Stimulated activated naive CD8-positive, alpha-beta T cell treated with anti-CD3 and anti-CD28 coated beads, Interleukin-15, Interleukin-2, amounts not matched to agents 100 ng/mL and 50 ng/mL, for 24 hours (primary cell): ENCODE data around the gene MLYCD.

Experiments
- H3K27ac Mint-ChIP-seq: one replicate; pipeline ENCODE4 v1.8.0; 2021; ENCODE audit warnings: mild to moderate bottlenecking, mixed read lengths
- H3K27me3 Mint-ChIP-seq: one replicate; pipeline ENCODE4 v1.8.0; 2021; ENCODE audit warnings: mixed read lengths
- H3K36me3 Mint-ChIP-seq: one replicate; pipeline ENCODE4 v1.8.0; 2021; ENCODE audit warnings: low read depth, mixed read lengths
- H3K4me1 Mint-ChIP-seq: one replicate; pipeline ENCODE4 v1.8.0; 2021; ENCODE audit warnings: low read depth, mixed read lengths
- H3K4me3 Mint-ChIP-seq: one replicate; pipeline ENCODE4 v1.8.0; 2021; ENCODE audit warnings: mild to moderate bottlenecking, mixed read lengths
- H3K9me3 Mint-ChIP-seq: one replicate; pipeline ENCODE4 v1.8.0; 2021; ENCODE audit warnings: mixed read lengths

MLYCD gene

DNA sequence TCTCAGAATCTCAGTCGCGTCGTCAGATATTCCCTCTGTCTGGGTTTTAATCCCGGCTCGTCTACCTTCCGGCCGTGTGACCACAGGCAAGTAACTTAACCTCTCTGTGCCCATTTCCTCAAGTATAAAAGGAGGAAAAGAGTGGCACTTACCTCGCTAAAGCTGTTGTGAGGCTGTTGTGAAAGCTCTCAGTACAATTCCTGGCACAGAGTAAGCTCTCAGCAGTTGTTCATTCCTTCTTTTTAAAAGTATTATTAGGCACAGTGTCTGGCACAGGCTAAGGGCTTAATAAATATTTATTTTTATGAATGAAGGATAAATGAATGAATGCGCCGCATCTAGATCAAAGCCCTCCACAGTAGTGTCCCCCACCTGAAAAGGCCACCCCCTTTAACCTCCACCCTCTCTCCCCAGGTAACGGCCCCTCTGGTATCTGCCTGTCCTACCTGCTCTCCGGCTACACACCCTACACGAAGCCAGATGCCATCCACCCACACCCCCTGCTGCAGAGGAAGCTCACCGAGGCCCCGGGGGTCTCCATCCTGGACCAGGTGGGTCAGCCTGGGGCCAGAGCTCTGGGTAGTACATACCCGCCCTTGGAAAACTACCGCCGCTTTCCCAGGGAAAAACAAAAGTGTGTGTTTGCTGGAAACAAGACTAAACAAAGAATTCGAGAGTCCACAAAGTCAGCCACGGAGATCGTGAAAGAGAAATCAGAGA lies 60.1 kb downstream of the MLYCD start:
- no peaks in the 10 kb centered on the region for H3K9me3 Mint-ChIP-seq
- peaks cover 1% of the 10 kb centered on the region for H3K4me1 Mint-ChIP-seq
- no peaks in the 10 kb centered on the region for H3K36me3 Mint-ChIP-seq
- H3K27ac Mint-ChIP-seq: no peak overlapping the region
- H3K27me3 Mint-ChIP-seq: peaks cover 16% of the 10 kb centered on the region
- no peak overlapping the region for H3K4me3 Mint-ChIP-seq

DNA sequence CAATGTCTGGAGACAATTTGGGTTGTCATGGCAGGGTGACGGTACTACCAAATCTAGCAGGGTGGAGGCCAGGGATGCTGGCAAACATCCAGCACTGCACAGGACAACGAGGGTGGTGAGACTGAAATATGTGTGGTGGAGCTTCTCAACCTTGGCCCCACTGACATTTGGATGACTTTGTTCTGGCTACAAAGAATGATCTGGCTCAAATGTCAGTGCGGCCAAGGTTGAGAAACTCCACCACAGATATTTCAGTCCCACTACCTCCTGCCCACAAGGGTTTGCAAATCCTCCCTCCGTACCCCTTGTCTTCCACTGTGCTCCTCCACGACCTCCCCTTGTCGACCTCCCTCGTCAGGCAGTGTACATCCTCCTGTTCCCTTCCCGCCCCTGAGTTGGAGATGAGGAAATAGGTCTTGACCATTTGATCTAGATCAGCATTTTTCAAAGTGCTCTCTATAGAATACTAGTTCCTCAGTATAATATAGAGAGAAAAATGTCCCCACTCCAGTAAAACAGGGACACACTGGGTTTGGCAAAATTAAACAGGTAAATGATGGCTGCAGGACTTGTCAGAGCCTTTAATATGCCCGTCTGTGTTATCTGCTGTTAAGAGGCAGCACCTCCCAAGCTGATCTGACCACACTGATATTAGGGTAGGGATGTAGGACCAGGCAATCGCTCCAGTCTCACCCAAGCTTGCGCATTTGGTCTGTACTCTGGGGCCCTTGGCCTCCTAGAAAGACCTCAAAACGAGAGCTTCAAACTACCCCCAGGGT lies 60.9 kb downstream of the MLYCD start:
- Mint-ChIP-seq H3K4me1 (no peaks in the 10 kb centered on the region), H3K27me3 (peaks cover 7% of the 10 kb centered on the region), H3K36me3 (no peaks in the 10 kb centered on the region), H3K27ac (no peak overlapping the region), H3K9me3 (no peaks in the 10 kb centered on the region), H3K4me3 (no peak overlapping the region)

DNA sequence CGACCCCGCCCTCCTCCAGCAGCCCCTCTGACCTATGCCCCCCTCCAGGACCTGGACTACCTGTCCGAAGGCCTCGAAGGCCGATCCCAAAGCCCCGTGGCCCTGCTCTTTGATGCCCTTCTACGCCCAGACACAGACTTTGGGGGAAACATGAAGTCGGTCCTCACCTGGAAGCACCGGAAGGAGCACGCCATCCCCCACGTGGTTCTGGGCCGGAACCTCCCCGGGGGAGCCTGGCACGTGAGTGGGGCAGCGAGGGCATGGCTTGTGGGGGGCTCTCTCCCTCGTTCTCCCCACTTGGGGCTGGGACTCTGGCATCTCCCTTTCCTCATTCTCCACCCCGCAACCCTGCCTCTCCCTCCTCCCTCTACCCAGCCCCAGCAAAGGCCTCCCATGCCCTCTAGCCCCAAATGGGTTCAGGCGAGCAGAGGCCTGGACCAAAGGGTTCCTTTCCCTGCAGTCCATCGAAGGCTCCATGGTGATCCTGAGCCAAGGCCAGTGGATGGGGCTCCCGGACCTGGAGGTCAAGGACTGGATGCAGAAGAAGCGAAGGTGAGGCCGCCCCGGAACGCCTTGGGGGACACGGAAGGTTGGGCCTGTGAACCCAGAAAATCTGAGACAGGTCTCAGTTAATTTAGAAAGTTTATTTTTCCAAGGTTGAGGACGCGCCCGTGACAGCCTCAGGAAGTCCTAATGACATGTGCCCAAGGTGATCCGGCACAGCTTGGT lies 61.8 kb downstream of the MLYCD start:
- Mint-ChIP-seq H3K9me3 (no peaks in the 10 kb centered on the region), H3K27ac (no peak overlapping the region), H3K4me1 (no peaks in the 10 kb centered on the region), H3K4me3 (no peak overlapping the region), H3K36me3 (no peaks in the 10 kb centered on the region), H3K27me3 (no peaks in the 10 kb centered on the region)

DNA sequence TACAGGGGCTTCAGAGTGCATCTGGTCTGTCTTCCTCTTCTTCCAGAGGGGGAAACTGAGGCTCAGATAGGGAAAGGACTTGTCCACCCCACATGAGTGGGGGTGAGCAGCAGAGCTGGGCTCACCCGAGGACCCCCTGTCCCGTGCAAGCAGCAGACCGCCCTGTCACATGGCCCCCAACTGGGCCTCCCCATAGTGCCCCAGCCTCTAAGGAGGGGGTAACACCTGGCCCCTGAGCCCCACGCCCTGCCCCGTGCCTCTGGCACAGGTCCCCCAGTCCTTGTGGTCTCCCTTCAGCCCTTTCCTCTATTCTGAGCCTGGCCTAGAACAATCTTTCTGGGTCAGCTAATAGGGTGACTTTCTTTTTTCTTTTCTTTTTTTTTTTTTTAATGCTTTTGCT lies 62.7 kb downstream of the MLYCD start:
- H3K27ac Mint-ChIP-seq: no peak overlapping the region
- H3K27me3 Mint-ChIP-seq: no peaks in the 10 kb centered on the region
- no peak overlapping the region for H3K4me3 Mint-ChIP-seq
- H3K9me3 Mint-ChIP-seq: no peaks in the 10 kb centered on the region
- no peaks in the 10 kb centered on the region for H3K36me3 Mint-ChIP-seq
- no peaks in the 10 kb centered on the region for H3K4me1 Mint-ChIP-seq

DNA sequence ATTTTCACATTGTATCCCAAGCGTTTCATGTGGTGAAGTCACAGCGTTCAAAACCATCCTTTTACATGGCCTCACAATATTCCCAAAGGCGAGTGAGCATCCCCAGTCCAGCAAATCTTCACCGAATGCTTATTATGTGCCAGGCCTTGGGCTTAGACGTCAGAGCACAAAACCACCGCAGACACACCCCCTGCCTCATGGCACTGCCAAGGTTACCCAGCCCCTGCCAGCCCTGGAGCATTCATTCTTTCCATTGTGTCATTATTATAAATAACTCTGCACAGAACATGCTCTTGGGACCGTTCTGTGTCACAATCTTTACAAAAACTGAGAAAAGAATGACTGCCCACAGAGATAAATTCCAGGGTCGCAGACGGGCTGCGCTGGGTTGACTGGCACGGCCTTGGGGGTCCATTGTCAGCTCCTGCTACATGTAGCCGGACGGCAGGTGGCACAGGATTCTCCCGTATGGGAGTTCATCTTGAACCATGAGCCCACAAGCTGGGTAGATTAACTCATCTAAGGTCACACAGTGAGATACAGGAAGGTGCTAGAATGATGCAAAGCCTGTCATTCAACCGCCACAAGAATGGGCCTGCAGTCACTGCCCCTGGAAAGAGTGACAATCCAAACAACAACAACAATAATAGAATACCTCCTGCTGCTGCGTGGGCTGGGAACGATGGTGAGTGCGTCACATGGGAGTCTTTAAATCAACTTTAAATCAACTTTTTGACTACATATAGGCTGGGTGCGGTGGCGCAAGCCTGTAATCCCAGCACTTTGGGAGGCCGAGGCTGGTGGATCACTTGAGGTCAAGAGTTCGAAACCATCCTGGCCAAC lies 64.6 kb downstream of the MLYCD start:
- Mint-ChIP-seq H3K27ac (no peak overlapping the region), H3K9me3 (no peaks in the 10 kb centered on the region), H3K27me3 (peaks cover 4% of the 10 kb centered on the region), H3K4me3 (no peak overlapping the region), H3K36me3 (no peaks in the 10 kb centered on the region), H3K4me1 (peaks cover 4% of the 10 kb centered on the region)

DNA sequence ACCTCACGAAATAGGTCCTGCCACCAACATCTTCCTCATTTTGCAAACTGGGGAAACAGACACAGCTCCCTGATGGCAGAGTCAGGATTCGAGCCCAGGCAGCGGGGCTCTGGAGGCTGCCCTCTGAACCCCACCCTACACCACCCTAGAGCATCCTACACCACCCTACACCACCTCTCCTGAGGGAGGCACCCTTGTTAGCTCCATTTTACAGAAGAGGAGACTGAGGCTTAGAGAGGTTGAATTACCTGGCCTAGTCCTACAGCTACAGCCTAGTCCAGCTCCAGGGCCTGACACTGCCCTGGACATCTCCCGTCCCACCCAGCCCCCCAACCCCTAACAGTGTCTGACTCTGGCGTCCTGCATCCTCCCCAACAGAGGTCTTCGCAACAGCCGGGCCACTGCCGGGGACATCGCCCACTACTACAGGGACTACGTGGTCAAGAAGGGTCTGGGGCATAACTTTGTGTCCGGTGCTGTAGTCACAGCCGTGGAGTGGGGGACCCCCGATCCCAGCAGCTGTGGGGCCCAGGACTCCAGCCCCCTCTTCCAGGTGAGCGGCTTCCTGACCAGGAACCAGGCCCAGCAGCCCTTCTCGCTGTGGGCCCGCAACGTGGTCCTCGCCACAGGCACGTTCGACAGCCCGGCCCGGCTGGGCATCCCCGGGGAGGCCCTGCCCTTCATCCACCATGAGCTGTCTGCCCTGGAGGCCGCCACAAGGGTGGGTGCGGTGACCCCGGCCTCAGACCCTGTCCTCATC lies 65.9 kb downstream of the MLYCD start:
- H3K36me3 Mint-ChIP-seq: no peaks in the 10 kb centered on the region
- H3K4me3 Mint-ChIP-seq: no peak overlapping the region
- peaks cover 4% of the 10 kb centered on the region for H3K4me1 Mint-ChIP-seq
- H3K9me3 Mint-ChIP-seq: no peaks in the 10 kb centered on the region
- peaks cover 12% of the 10 kb centered on the region for H3K27me3 Mint-ChIP-seq
- H3K27ac Mint-ChIP-seq: no peak overlapping the region

DNA sequence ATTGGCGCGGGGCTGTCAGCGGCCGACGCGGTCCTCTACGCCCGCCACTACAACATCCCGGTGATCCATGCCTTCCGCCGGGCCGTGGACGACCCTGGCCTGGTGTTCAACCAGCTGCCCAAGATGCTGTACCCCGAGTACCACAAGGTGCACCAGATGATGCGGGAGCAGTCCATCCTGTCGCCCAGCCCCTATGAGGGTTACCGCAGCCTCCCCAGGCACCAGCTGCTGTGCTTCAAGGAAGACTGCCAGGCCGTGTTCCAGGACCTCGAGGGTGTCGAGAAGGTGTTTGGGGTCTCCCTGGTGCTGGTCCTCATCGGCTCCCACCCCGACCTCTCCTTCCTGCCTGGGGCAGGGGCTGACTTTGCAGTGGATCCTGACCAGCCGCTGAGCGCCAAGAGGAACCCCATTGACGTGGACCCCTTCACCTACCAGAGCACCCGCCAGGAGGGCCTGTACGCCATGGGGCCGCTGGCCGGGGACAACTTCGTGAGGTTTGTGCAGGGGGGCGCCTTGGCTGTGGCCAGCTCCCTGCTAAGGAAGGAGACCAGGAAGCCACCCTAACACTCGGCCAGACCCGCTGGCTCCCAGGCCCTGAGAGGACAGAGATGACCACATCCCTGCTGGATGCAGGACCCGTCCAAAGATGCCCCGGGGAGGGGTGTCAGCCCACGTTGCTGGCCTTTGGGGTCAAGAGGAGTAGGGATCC lies 66.7 kb downstream of the MLYCD start:
- H3K9me3 Mint-ChIP-seq: no peaks in the 10 kb centered on the region
- peaks cover 4% of the 10 kb centered on the region for H3K4me1 Mint-ChIP-seq
- H3K27me3 Mint-ChIP-seq: peaks cover 15% of the 10 kb centered on the region
- no peaks in the 10 kb centered on the region for H3K36me3 Mint-ChIP-seq
- no peak overlapping the region for H3K4me3 Mint-ChIP-seq
- no peak overlapping the region for H3K27ac Mint-ChIP-seq

DNA sequence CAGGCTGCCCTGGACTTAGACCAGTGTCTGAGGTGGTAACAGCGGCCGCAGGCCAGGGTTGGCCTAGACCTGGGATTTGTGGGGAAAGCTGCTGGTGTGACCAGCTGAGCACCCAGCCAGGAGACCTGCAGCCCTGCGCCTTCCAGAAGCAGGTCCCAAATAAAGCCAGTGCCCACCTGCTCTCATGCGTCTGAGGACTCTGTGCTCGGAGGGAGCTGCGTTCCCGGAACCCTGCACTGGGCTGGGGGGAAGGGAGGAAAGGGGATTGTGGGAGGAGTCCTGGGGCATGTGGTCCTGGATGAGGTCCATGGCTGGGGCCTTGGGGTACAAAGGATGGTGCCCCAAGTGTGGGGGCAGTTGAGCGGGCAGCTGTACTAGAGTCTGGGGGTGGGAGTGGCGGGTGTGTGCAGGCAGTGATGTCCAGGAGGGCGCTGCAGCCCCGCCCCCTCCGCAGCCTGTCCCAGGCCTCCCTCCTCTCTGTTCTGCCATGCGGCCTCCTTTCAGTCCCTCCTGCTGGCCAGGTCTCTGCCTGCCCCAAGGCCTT lies 67.3 kb downstream of the MLYCD start:
- no peaks in the 10 kb centered on the region for H3K9me3 Mint-ChIP-seq
- H3K4me1 Mint-ChIP-seq: peaks cover 4% of the 10 kb centered on the region
- H3K27me3 Mint-ChIP-seq: peaks cover 15% of the 10 kb centered on the region
- H3K4me3 Mint-ChIP-seq: no peak overlapping the region
- H3K27ac Mint-ChIP-seq: no peak overlapping the region
- no peaks in the 10 kb centered on the region for H3K36me3 Mint-ChIP-seq

DNA sequence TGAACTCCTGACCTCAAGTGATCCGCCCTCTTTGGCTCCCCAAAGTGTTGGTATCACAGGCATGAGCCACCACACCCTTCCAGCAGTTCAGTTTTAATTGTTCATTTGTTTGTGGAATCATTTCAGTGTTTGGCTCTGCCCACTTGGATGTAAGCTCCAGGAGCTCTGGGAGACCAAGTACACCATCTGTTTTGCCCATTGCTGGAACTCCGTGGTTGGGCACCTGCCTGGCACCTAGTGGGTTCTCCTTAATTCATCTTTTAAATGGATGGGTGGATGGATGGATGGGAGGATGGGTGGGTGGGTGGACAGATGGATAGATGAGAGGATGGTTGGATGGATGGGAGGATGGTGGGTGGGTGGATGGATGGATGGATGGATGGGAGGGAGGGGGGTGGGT lies 68.2 kb downstream of the MLYCD start:
- H3K27me3 Mint-ChIP-seq: peaks cover 15% of the 10 kb centered on the region
- no peaks in the 10 kb centered on the region for H3K36me3 Mint-ChIP-seq
- H3K4me1 Mint-ChIP-seq: peaks cover 4% of the 10 kb centered on the region
- no peak overlapping the region for H3K4me3 Mint-ChIP-seq
- H3K27ac Mint-ChIP-seq: no peak overlapping the region
- H3K9me3 Mint-ChIP-seq: no peaks in the 10 kb centered on the region

DNA sequence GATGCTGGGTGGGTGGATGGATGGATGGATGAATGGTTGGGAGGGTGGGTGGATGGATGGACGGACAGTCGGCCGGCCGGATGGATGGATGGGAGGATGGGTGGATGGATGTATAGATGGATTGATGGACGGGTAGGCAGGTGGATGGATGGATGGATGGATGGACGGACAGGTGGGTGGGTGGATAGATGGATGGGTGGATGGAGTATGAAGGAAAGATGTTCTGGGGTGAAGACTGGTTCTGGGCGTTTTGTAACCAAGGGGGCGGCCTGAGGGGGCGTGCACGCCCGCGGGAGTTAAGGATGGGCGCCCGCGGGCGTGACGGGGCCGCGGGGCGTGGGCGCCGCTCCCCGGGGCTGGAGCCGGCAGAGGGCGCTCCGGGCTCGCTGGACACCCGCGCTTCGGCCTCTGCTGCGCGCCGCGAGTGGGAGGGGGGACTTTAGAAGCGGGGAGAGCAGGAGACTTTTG lies 69.0 kb downstream of the MLYCD start, which contains the start of gene NECAB2:
Gene NECAB2, plus strand, starts transcription at position 407 of the 468 bp plus-strand sequence. CDS start 405 bp downstream, outside the sequence.
- Mint-ChIP-seq H3K4me1 (peaks cover 4% of the 10 kb centered on the region), H3K9me3 (no peaks in the 10 kb centered on the region), H3K4me3 (peak within 1 kb of the TSS; percentile 55), H3K36me3 (no peaks in the 10 kb centered on the region), H3K27me3 (peaks cover 15% of the 10 kb centered on the region), H3K27ac (no peak within 1 kb of the TSS)

DNA sequence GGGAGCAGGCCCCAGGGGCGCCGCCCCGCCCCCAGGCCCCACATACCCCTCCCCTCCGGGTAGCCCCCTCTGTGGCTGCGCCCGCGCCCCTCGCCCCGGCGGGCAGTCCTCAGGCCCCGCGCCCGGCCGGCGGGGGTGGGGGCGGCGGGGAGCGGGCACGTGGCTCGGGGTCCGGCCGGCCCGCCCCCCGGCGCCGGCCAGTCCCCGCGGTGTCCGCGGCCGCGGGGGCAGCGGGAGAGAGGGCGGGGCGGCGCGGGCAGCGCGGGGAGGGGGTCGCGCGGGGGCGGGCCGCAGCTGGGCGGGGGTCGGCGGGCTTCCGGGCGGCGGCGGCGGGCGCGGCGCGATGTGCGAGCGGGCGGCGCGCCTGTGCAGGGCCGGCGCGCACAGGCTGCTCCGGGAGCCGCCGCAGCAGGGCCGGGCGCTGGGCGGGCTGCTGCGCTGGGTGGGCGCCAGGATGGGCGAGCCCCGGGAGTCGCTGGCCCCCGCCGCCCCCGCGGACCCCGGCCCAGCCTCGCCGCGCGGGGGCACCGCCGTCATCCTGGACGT lies 69.5 kb downstream of the MLYCD start:
- H3K4me1 Mint-ChIP-seq: peaks cover 4% of the 10 kb centered on the region
- H3K36me3 Mint-ChIP-seq: no peaks in the 10 kb centered on the region
- no peak overlapping the region for H3K27ac Mint-ChIP-seq
- H3K9me3 Mint-ChIP-seq: no peaks in the 10 kb centered on the region
- H3K4me3 Mint-ChIP-seq: no peak overlapping the region
- peaks cover 16% of the 10 kb centered on the region for H3K27me3 Mint-ChIP-seq

DNA sequence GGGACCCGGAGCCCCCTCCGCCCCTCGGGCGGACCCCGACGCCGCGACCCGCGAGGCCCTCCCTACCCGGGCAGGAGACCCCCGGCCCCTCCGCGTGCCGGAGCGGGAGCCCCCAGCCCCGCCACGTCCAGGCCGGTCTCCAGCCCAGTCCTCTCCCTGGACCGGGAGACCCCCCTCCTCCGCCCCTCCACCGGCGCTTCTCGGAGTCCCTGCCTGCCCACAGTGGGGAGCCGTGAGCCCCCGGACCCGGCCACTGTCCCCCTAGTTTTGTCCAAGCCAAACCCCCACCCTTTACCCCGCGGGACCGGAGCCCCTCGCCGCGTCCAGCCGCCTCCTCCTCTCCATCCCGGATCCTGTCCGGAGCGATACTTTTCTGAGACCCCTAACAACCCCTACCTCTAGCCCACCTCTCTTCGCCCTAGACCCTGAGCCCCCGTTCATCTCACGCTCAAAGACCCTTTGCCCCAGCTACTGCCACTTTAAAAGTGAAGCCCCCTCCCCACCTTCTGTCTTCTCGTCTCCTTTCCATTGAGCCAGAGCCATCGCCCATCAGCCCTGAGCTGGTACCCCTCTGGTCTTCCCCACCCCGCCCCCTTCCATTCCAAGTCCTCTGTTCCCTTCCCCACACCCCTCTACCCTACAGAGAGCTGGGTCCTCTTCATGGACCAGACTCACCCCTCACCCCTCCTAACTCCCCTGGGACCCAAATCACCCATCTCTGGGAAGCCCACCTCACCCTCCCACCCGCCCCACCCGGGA lies 70.2 kb downstream of the MLYCD start:
- peaks cover 20% of the 10 kb centered on the region for H3K27me3 Mint-ChIP-seq
- H3K4me3 Mint-ChIP-seq: peak overlapping the region; percentile 8
- H3K4me1 Mint-ChIP-seq: peaks cover 4% of the 10 kb centered on the region
- H3K36me3 Mint-ChIP-seq: no peaks in the 10 kb centered on the region
- no peaks in the 10 kb centered on the region for H3K9me3 Mint-ChIP-seq
- no peak overlapping the region for H3K27ac Mint-ChIP-seq
